Aorta (tissue), 5 donors: Measurements from ENCODE around the gene SCAMP1. TPM values are rescaled to one million over a fixed set of nuclear protein-coding genes. Genes with fewer than 3 reads are reported as not detected.

Experiments
- ATAC-seq: fragments of 200-7000 bp; cut with Tn5 transposase; one replicate; pipeline ENCODE4 v1.9.1; 2022; ENCODE audit warnings: moderate library complexity; ENCODE audit not compliant: low FRiP score
- DNase-seq, 2 donors: peaks; one replicate each; pipeline ENCODE4 v3.0.0-alpha.2; 2020
- H3K27ac ChIP-seq, 2 donors: one replicate each; pipeline ENCODE4 v1.5.1; 2013; ENCODE audit warnings: low read length in 2 of 2, mild to moderate bottlenecking in 2 of 2, moderate library complexity in 2 of 2, control low read depth in 1 of 2, inconsistent platforms in 1 of 2, low read depth in 1 of 2
- H3K27me3 ChIP-seq, 2 donors: one replicate each; pipeline ENCODE4 v1.6.1; 2013; ENCODE audit warnings: control low read depth in 1 of 2, low read length in 1 of 2, mild to moderate bottlenecking in 1 of 2, moderate library complexity in 1 of 2; ENCODE audit not compliant: insufficient read depth in 2 of 2, control insufficient read depth in 1 of 2
- H3K36me3 ChIP-seq, 2 donors: one replicate each; pipeline ENCODE4 v1.6.1; 2013; ENCODE audit warnings: control low read depth in 1 of 2, low read length in 1 of 2, mild to moderate bottlenecking in 1 of 2; ENCODE audit not compliant: insufficient read depth in 2 of 2, control insufficient read depth in 1 of 2
- H3K4me1 ChIP-seq, 2 donors: one replicate each; pipeline ENCODE4 v1.6.1; 2013; ENCODE audit warnings: low read length in 2 of 2, control low read depth in 1 of 2, mild to moderate bottlenecking in 1 of 2, moderate library complexity in 1 of 2; ENCODE audit not compliant: insufficient read depth in 2 of 2, control insufficient read depth in 1 of 2
- H3K4me3 ChIP-seq, 2 donors: one replicate each; pipeline ENCODE4 v1.5.1; 2013; ENCODE audit warnings: low read length in 2 of 2, control low read depth in 1 of 2, mild to moderate bottlenecking in 1 of 2
- H3K9me3 ChIP-seq: one replicate; pipeline ENCODE4 v1.6.1; 2013; ENCODE audit warnings: mild to moderate bottlenecking, low read length; ENCODE audit not compliant: control insufficient read depth
- WGBS, 2 donors: extraction: QIAGEN DNeasy Blood & Tissue Kit; methylation state at CpG; one replicate each; pipeline ENCODE4 v1.1.7; 2013; 5-methylcytosine and 5-hydroxymethylcytosine counted together
- intact Hi-C, 2 donors: fragments of 100-400 bp; cut with DNase I; formaldehyde crosslinking; loops; one replicate each; pipeline versions ENCODE4 v1.14.2 to v1.15.0; 2022
- polyA plus RNA-seq, 2 donors: library from polyadenylated mRNA; stranded (reverse); fragments of 200-250 nt; gene quantifications; one replicate each; pipeline ENCODE4 v1.2.3, GENCODE V29; 2013
- total RNA-seq, 2 donors: library from RNA; stranded (reverse); fragmentation: NEBNext Ultra II Directional; extraction: Animal tissue kit (Norgen Biotek cat#: 25700); gene quantifications; one replicate each; pipeline ENCODE4 v1.2.1, GENCODE V29; 2021
- donor health status: healthy with polysubstance abuse.
- donor health status: Bipolar disorder and iron deficiency.
- donor health status: DM: no; HTN: no; CAD: no.
- donor health status: DM: no; HTN: no; CAD: no.
- donor health status: DM: yes; HTN: yes; CAD: no.

The SCAMP1 gene
- total and polyA plus RNA-seq, 4 donors = 6.0 to 48.1 (median 28.4) TPM

DNA sequence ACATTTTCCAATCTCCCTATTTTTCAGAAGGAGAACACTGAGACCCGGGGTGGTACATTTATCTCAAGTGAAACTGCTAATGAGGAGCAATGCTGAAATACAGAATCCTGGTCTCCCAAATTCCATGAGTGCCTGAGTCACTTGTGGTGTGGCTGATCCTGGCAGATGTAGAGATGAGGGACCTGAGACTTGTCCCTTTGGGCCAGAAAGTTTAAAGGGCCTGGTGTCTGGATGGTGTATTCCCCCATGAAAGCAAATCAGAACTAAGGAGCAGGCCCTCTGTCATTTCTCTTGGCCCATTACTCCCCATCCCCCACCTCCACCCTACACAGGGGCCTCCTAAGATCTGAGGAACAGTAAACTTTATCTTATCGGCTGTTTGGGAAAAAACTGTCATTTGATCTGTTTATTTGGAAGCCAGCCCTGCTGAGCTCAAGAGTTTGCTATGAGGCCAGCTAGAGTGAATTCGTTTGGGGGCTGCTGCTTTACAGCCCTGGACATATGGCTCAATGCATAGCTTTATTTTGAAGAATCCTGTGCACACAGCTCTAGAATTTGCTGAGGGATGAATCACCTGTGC, 147.9 kb downstream of the SCAMP1 start:
- H3K4me1 ChIP-seq = peaks cover 3 to 4% of the 10 kb centered on the region in 2 donors
- H3K27me3 ChIP-seq = no peaks in the 10 kb centered on the region
- no peaks in the 10 kb centered on the region for H3K9me3 ChIP-seq
- ATAC-seq (no peak), DNase-seq (no peak)
- intact Hi-C loops = no loop called here
- no peaks in the 10 kb centered on the region for H3K36me3 ChIP-seq
- WGBS, 2 donors = 17% methylated on average over 3 of the region's 3 CpGs
- H3K4me3 ChIP-seq = no peak overlapping the region
- H3K27ac ChIP-seq = no peak overlapping the region

DNA sequence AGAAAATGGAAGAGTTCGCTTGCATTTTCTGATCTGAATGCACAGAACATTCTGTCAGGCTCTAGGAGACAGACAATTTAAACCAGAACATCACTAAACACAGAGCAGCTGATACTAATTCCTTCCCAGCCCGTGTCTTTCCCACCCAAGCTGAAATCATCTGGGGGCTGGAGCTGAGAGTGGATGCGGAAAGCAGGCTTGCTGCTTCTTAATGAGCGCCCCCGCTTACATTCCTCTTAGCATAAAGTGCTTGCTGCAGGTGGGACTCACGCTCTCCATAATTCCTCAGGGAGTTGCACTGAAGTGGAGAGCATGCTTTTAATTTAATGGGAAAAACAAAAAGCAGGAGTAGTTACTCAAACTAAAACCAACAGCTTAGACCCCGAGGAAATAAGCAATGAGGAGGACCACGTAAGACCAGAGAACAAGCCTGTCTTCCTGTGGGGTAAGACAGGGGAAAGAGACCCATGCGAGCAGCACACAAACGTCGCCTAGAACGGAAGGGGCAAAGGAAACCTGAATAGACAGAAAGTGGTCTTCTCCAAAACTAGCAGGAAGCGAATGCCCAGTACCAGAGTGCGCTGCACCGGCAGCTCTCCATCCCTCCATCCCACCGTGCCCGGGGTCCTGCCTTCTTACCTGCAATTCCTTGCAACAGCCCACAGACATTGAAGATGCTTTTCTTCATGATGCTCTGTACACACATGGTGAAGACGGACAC, 148.9 kb downstream of the SCAMP1 start:
- Histone ChIP-seq H3K4me1 (peaks cover 2 to 3% of the 10 kb centered on the region in 2 donors), H3K27me3 (no peaks in the 10 kb centered on the region), H3K27ac (peak overlapping the region in 1 of 2 donors; percentile 27), H3K9me3 (no peaks in the 10 kb centered on the region), H3K36me3 (no peaks in the 10 kb centered on the region), H3K4me3 (no peak overlapping the region)
- intact Hi-C loops = no loop called here
- WGBS, 2 donors = 55 to 67% methylated on average over 18 of the region's 18 CpGs
- ATAC-seq = no peak
- DNase-seq = no peak

DNA sequence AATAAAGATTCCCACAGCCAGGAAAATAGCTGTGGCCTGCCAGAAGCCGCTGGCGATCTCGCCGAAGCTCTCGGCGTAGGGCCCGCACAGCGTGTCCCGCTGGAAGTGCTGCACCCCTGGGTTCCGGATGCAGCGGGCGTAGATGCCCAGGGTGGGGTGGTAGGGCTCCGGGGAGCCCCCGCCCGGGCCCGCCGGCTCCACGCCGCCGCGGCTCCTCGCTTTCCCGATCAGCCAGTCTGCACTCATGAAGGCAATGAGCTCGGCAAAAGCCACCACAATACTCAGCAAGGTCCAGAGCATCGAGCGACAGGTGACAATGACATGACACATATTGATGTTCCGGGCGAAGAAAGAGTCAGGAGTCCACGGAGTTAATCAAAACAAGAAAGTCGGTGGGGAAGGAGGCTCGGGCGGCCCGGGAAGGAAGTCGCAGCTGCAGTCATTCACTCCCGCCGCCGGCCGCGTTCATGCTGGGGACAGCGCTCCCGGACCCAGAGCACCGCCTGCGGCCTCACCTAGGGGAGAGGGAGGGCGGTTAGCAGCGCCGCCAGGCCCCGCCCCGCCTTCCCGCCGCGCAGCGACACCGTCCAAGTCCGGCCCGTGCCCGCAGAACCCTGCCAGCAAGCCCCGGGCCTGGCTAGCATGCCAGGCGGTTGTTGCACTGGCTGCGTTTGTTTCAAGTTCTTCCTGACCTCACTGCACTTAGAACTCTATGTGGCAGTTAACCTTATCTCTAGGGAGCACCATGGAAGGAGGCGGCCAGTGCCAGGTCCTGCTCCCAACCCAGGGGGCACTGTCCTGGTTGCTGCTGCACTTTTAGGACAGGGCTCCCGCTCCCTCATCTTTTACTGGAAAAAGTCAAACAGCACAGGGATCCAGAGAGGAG, 149.7 kb downstream of the SCAMP1 start:
- WGBS, 2 donors = 13 to 17% methylated on average over 50 to 61 of the region's 61 CpGs
- H3K27ac ChIP-seq = no peak overlapping the region
- H3K9me3 ChIP-seq = no peaks in the 10 kb centered on the region
- ATAC-seq (peak; percentile 87), DNase-seq (peak; percentile 88 to 91)
- peaks cover 1 to 3% of the 10 kb centered on the region in 2 donors for H3K4me1 ChIP-seq
- no peaks in the 10 kb centered on the region for H3K27me3 ChIP-seq
- no peaks in the 10 kb centered on the region for H3K36me3 ChIP-seq
- intact Hi-C loops = no loop called here
- peak overlapping the region in 1 of 2 donors; percentile 5 for H3K4me3 ChIP-seq

DNA sequence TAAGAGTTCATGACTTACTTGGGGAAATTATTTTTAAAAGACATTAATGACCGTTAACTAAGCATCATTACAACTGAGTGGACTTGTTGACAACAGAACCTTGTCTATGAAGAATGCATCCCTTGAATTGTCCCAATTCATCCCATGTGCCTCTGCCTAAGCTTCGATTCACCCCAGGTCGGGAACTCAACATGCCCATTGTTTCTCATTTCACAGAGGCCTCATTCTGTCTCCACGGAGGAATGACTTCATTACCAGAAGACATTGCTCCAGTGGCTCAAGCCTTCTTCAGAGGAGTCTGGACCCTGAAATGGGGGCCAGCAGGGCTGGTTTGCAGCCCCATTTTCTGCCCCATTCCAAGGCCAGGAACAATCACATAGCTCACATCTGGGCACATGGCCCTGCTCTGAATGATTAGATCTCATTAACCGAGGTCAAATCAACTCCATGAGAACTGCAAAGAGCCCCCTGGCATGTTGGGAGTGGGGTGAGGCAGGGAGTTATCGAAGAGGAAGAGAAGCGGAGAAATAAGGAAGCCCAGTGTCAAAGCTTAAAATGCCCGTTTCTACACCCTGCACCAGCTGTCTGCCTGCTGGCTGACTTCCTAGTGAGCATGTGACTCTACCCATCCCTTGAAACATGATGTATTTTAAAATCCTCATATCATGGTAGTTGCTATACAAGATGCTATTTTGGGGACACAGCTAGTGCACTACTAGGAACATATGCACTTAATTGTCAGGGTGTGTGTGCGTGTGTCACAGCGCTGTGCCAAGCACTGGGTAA, 150.9 kb downstream of the SCAMP1 start:
- no peaks in the 10 kb centered on the region for H3K9me3 ChIP-seq
- H3K27me3 ChIP-seq = no peaks in the 10 kb centered on the region
- H3K4me3 ChIP-seq = no peak overlapping the region
- H3K36me3 ChIP-seq = no peaks in the 10 kb centered on the region
- no peak for ATAC-seq
- intact Hi-C loops = no loop called here
- peak in 1 of 2 donors; percentile 67 for DNase-seq
- H3K27ac ChIP-seq = no peak overlapping the region
- 82 to 83% methylated on average over 10 of the region's 10 CpGs for WGBS, 2 donors
- peaks cover 0 to 3% of the 10 kb centered on the region in 2 donors for H3K4me1 ChIP-seq

DNA sequence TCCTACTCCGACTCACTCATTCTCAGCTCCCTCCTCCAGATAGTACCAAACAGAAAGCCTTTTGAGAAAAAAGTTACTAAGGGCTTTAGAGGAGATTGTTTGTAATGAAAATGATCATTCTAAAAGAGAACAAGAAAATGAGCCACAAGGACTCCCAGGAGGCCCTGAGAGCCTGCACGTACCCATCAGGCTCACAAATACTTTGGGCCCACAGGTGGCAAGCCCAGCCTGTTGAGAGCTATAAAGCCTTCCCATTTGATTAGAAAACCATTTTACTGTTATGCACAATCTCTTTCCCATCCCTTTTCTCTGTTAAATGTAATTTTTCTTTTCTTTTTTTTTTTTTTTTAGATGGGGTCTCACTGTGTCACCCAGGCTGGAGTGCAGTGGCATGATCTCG, 152.0 kb downstream of the SCAMP1 start:
- no peak overlapping the region for H3K4me3 ChIP-seq
- no peaks in the 10 kb centered on the region for H3K27me3 ChIP-seq
- H3K36me3 ChIP-seq = no peaks in the 10 kb centered on the region
- no peaks in the 10 kb centered on the region for H3K9me3 ChIP-seq
- WGBS, 2 donors = 97 to 99% methylated on average over 3 of the region's 3 CpGs
- H3K4me1 ChIP-seq = no peaks in the 10 kb centered on the region
- intact Hi-C loops = no loop called here
- DNase-seq = no peak
- H3K27ac ChIP-seq = no peak overlapping the region
- no peak for ATAC-seq

DNA sequence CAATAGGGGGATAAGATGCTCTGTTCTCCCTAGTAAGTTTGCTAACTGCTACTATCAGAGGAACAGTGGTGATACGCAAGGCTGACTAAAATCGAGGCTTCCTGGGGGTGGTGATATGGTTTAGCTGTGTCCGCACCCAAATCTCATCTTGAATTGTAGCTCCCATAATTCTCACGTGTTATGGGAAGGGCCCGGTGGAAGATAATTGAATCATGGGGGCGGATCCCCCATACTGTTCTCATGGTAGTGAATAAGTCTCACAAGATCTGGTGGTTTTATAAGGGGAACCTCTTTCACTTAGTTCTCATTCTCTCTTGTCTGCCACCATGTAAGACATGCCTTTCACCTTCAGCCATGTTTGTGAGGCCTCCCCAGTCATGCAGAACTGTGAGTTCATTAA, 153.0 kb downstream of the SCAMP1 start:
- ATAC-seq (no peak), DNase-seq (no peak)
- no peaks in the 10 kb centered on the region for H3K36me3 ChIP-seq
- H3K27me3 ChIP-seq = no peaks in the 10 kb centered on the region
- WGBS, 2 donors = 81 to 87% methylated on average over 6 of the region's 6 CpGs
- no peaks in the 10 kb centered on the region for H3K9me3 ChIP-seq
- no peaks in the 10 kb centered on the region for H3K4me1 ChIP-seq
- no peak overlapping the region for H3K27ac ChIP-seq
- H3K4me3 ChIP-seq = no peak overlapping the region
- intact Hi-C loops = no loop called here

DNA sequence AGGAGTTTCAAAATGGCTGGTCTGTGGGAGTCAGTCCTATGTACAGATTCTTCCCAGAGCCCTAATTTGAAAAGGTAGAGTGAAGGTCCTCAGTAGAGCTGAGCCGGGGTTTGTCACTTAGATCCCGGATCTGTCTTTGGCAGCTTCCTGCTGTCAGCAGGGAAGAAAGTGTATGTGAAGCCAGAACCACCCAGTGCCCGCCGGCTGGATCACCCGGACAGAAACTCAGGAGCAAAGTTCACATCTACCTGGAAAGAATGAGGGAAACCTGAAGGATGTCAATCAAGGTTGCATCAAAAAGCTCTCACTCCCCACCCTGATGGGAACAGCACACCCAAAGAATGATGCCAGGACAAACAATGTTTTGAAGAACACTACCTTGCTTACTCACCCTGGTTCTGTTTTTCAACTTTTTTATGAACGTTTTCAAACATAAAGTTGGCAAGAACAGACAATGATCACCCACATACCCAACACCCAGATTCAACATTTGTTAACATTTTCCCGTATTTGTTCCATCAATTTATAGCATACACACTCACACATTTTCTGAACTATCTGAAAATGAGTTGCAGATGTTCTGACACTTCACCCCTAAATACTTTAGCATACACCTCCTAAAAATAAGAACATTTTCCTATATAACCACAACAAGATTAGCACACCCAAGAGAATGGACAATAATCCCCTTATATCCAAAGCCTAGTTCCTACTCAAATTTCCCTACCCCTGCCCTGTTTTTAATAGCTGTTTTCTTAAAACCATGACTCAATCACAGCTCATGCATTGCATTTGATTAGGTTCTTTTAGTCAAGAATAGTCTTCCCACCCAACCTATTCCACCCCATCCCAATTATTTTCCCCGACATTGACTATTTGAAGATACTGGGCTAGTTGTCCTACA, 154.3 kb downstream of the SCAMP1 start:
- Histone ChIP-seq H3K9me3 (no peaks in the 10 kb centered on the region), H3K36me3 (no peaks in the 10 kb centered on the region), H3K27ac (no peak overlapping the region), H3K27me3 (no peaks in the 10 kb centered on the region), H3K4me1 (no peaks in the 10 kb centered on the region), H3K4me3 (no peak overlapping the region)
- DNase-seq (no peak), ATAC-seq (no peak)
- intact Hi-C loops = no loop called here
- 80 to 81% methylated on average over 8 of the region's 8 CpGs for whole genome bisulfite sequencing, 2 donors
